ENCODE results near the gene NEK10.

DNA sequence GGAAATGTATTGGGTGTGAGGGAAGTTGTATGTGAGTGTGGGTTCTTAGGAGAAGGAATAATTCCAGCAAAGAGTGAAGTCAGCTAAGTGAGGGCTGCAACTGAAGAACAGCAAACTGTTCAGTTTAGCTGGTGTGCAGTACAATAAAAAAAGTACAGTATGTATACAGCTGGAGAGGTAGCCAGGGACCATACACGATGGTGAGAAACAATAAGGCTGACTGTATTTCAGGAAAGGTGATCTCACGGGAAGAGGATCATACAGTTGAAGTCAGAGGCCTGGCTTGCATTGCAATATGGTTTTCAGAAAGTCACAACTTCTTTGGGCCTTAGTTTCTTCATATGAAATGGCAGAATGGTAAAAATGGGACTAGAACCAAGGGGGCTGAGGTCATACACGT is 222.4 kb downstream of the NEK10 start:
- TF ChIP-seq, protein P1, sequence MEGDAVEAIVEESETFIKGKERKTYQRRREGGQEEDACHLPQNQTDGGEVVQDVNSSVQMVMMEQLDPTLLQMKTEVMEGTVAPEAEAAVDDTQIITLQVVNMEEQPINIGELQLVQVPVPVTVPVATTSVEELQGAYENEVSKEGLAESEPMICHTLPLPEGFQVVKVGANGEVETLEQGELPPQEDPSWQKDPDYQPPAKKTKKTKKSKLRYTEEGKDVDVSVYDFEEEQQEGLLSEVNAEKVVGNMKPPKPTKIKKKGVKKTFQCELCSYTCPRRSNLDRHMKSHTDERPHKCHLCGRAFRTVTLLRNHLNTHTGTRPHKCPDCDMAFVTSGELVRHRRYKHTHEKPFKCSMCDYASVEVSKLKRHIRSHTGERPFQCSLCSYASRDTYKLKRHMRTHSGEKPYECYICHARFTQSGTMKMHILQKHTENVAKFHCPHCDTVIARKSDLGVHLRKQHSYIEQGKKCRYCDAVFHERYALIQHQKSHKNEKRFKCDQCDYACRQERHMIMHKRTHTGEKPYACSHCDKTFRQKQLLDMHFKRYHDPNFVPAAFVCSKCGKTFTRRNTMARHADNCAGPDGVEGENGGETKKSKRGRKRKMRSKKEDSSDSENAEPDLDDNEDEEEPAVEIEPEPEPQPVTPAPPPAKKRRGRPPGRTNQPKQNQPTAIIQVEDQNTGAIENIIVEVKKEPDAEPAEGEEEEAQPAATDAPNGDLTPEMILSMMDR (IDR thresholded peaks at IDR 0.05), result no peak
- TF ChIP-seq POLR2A (IDR thresholded peaks at IDR 0.05), result no peak
